Osteocyte (in vitro differentiated cells): ENCODE measurements around the gene RBMS3. TPM values are rescaled to one million over a fixed set of nuclear protein-coding genes. Genes with fewer than 3 reads are reported as not detected.
A peak's percentile ranks its signal among the peaks of the same experiment; 100 is the strongest.

ENCODE experiments used
- DNase-seq: peaks from one replicate; pipeline ENCODE4 v3.0.0; 2021; ENCODE audit warnings: mixed read lengths; ENCODE audit not compliant: unreplicated experiment; ENCODE audit errors: extremely low spot score
- H3K27ac Mint-ChIP-seq: one replicate; pipeline ENCODE4 v1.8.0; 2021; ENCODE audit warnings: mild to moderate bottlenecking, mixed read lengths; ENCODE audit not compliant: unreplicated experiment
- H3K27me3 Mint-ChIP-seq: one replicate; pipeline ENCODE4 v1.8.0; 2021; ENCODE audit warnings: mixed read lengths; ENCODE audit not compliant: unreplicated experiment
- H3K36me3 Mint-ChIP-seq: one replicate; pipeline ENCODE4 v1.8.0; 2021; ENCODE audit warnings: mixed read lengths; ENCODE audit not compliant: unreplicated experiment
- H3K4me1 Mint-ChIP-seq: one replicate; pipeline ENCODE4 v1.8.0; 2021; ENCODE audit warnings: mixed read lengths; ENCODE audit not compliant: unreplicated experiment
- H3K4me3 Mint-ChIP-seq: one replicate; pipeline ENCODE4 v1.8.0; 2021; ENCODE audit warnings: mild to moderate bottlenecking, moderate library complexity, mixed read lengths; ENCODE audit not compliant: unreplicated experiment
- H3K9me3 Mint-ChIP-seq: one replicate; pipeline ENCODE4 v1.8.0; 2021; ENCODE audit warnings: mixed read lengths; ENCODE audit not compliant: unreplicated experiment
- total RNA-seq: library from RNA; stranded (reverse); gene quantifications from 2 replicates; pipeline ENCODE4 v1.2.1, GENCODE V29; 2021
- TF ChIP-seq, protein P1 (sequence below): fragments of 200-600 bp; sonication (generic); IDR thresholded peaks from 2 replicates; pipeline ENCODE4 v1.5.0; 2021; ENCODE audit warnings: antibody characterized with exemption, mild to moderate bottlenecking, moderate library complexity

RBMS3 gene
- total RNA-seq, 1 donor from 2014 or later: 64.2 TPM

DNA sequence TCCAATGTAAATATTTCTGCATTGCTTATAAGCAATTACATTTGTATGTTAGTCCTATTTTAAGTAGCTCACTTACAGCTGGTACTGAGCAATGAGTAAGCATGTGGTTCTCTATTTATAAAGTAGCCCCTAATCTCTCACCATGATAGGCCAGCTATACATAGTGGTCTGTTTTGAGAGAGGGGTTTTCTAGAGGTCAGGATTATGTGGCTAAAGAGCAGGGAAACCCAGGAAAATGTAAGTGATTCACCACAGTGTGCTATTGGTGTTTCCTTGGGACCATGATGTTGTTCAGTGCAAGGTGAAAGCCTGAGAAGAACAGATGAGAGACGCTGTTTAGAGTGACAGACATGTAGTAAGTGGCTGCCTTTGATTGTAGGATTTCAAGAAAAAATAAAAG lies 26.4 kb downstream of the RBMS3 start:
- Mint-ChIP-seq H3K4me1 (peaks cover 14% of the 10 kb centered on the region), H3K36me3 (peaks cover 13% of the 10 kb centered on the region), H3K27ac (no peak overlapping the region), H3K9me3 (peaks cover 8% of the 10 kb centered on the region), H3K27me3 (no peaks in the 10 kb centered on the region), H3K4me3 (no peak overlapping the region)
- DNase-seq: no peak
- TF ChIP-seq, protein P1, sequence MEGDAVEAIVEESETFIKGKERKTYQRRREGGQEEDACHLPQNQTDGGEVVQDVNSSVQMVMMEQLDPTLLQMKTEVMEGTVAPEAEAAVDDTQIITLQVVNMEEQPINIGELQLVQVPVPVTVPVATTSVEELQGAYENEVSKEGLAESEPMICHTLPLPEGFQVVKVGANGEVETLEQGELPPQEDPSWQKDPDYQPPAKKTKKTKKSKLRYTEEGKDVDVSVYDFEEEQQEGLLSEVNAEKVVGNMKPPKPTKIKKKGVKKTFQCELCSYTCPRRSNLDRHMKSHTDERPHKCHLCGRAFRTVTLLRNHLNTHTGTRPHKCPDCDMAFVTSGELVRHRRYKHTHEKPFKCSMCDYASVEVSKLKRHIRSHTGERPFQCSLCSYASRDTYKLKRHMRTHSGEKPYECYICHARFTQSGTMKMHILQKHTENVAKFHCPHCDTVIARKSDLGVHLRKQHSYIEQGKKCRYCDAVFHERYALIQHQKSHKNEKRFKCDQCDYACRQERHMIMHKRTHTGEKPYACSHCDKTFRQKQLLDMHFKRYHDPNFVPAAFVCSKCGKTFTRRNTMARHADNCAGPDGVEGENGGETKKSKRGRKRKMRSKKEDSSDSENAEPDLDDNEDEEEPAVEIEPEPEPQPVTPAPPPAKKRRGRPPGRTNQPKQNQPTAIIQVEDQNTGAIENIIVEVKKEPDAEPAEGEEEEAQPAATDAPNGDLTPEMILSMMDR: no peak

DNA sequence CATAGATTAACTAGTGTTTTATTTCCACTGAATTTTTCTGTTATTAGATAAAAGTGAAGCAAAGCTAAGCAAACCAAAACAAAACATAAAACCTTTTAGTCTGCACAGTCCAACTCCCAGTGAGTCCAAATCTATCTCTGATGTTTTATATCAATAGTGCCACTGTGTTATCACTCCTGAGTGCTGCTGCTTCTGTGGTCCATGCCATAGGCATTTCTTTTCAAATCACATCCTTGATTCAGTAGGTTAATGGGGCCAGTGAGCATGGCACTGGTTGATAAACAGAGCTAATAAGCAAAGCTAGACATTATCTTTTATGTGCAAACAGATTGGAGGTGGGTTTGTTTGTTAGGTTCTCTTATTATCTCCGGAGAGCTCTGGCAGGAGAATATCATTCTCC lies 30.0 kb downstream of the RBMS3 start:
- Mint-ChIP-seq H3K4me1 (peaks cover 33% of the 10 kb centered on the region), H3K36me3 (peaks cover 3% of the 10 kb centered on the region), H3K27ac (no peak overlapping the region), H3K9me3 (peaks cover 3% of the 10 kb centered on the region), H3K27me3 (no peaks in the 10 kb centered on the region), H3K4me3 (no peak overlapping the region)
- TF ChIP-seq, protein P1: no peak
- no peak for DNase-seq

DNA sequence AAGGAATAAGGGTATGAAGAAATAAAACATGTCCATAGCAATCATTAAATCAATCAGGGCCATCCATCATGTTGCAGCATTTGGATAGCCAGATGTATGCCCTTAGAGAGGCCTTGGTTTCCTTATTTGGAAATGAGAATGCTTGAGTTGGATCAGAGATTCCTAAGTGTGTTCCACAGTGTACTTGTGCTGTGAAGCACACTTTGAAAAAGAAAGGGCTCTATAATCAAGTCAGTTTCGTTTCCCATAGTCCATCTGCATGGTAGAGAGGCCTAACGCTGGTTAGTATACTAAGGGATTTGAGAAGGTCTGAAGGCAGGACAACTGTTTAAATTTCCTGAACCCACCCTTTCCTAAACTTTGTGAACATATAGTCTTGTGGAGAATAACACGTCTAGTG lies 30.9 kb downstream of the RBMS3 start:
- no peak overlapping the region for H3K4me3 Mint-ChIP-seq
- no peak overlapping the region for H3K27ac Mint-ChIP-seq
- H3K36me3 Mint-ChIP-seq: peaks cover 5% of the 10 kb centered on the region
- no peak for DNase-seq
- H3K9me3 Mint-ChIP-seq: peaks cover 4% of the 10 kb centered on the region
- TF ChIP-seq, protein P1: no peak
- no peaks in the 10 kb centered on the region for H3K27me3 Mint-ChIP-seq
- peaks cover 35% of the 10 kb centered on the region for H3K4me1 Mint-ChIP-seq

DNA sequence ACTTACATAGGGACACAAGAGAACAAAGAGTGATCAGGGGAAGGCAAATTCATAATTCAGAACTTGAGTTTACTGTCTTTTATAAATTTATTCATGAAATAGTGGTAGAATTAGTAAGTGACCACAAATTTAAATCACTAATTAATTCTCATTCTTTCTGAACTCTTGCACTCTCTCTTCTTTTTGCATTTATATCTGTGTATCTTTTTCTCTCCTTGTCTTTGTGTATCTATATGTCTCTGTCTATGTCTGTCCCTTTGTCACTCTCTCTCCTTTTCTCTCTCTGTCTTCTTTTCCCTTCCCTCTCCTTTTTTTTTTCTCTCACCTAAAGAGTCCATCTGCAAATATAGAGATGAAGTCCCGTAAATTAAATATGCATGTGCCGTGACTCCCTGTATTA lies 31.5 kb downstream of the RBMS3 start:
- Mint-ChIP-seq H3K36me3 (peaks cover 5% of the 10 kb centered on the region), H3K4me1 (peaks cover 35% of the 10 kb centered on the region), H3K27me3 (no peaks in the 10 kb centered on the region), H3K9me3 (peaks cover 4% of the 10 kb centered on the region), H3K27ac (no peak overlapping the region), H3K4me3 (no peak overlapping the region)
- no peak for DNase-seq
- TF ChIP-seq, protein P1: no peak

DNA sequence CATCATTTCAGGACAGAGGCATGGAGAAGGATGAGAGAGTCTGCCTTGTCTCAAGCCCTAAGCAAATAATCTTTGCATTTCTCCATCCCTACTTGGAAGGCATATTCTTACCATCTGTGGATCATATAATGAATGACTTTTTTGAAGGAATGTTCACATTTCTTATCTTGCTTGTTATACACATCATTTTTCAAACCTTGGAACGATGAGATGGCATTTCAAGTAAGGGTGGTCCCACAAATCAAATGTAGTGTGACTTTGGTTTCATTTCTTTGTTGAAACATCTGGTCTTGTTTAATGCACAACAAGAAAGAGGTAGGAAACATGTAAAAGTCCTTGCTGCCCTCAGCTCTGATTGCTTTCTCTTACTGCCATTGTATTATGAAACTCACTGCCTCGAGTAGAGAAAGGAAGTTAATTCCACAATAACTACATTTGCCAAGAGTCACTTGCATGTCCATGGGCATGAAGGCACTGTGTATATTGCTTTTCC lies 32.1 kb downstream of the RBMS3 start:
- Mint-ChIP-seq H3K27ac (peak overlapping the region; percentile 19), H3K9me3 (peaks cover 4% of the 10 kb centered on the region), H3K4me1 (peaks cover 35% of the 10 kb centered on the region), H3K4me3 (no peak overlapping the region), H3K36me3 (peaks cover 5% of the 10 kb centered on the region), H3K27me3 (no peaks in the 10 kb centered on the region)
- DNase-seq: no peak
- TF ChIP-seq, protein P1: no peak
